ENCODE data around the gene ZHX3.
A peak's percentile ranks its signal among the peaks of the same experiment; 100 is the strongest.

ZHX3 gene

GRCh38 chr20:41232973-41233926 is 84.3 kb downstream of the ZHX3 start:
- H3K4me3 ChIP-seq (ENCODE audit: low read depth, low read length) = peak overlapping the region; percentile 23
- CTCF ChIA-PET = interaction anchor here (0.6 to 6.7 kb wide), 34 partner anchors 10 to 260 kb away, joined by 3 to 83 read pairs (median 4); partner anchors contain the start of gene LPIN3
- peak; percentile 77 for DNase-seq (ENCODE audit: low read depth, low spot score)
- POLR2A ChIA-PET = interaction anchor here (0.7 to 2.1 kb wide), 3 partner anchors 13 to 107 kb away, joined by 3 to 7 read pairs (median 6); partner anchors contain the start of gene LPIN3
- TF ChIP-seq CTCF (IDR thresholded peaks at IDR 0.05; ENCODE audit: insufficient read depth, low read length, missing control alignments) = no peak

GRCh38 chr20:41231136-41231535 is 86.4 kb downstream of the ZHX3 start:
- POLR2A ChIA-PET = no interaction called here
- TF ChIP-seq CTCF (IDR thresholded peaks at IDR 0.05; ENCODE audit: insufficient read depth, low read length, missing control alignments) = no peak
- no peak for DNase-seq (ENCODE audit: low read depth, low spot score)
- H3K4me3 ChIP-seq (ENCODE audit: low read depth, low read length) = no peak overlapping the region
- CTCF ChIA-PET = interaction anchor here (0.6 to 6.7 kb wide), 14 partner anchors 8 to 109 kb away, joined by 3 to 83 read pairs (median 11); partner anchors contain the start of gene LPIN3

GRCh38 chr20:41230136-41230535 is 87.4 kb downstream of the ZHX3 start:
- no peak for TF ChIP-seq CTCF (IDR thresholded peaks at IDR 0.05; ENCODE audit: insufficient read depth, low read length, missing control alignments)
- CTCF ChIA-PET = interaction anchor here (0.5 to 6.7 kb wide), 4 partner anchors 56 to 110 kb away, joined by 3 to 74 read pairs (median 4); partner anchors contain the start of gene LPIN3
- DNase-seq (ENCODE audit: low read depth, low spot score) = no peak
- no peak overlapping the region for H3K4me3 ChIP-seq (ENCODE audit: low read depth, low read length)
- POLR2A ChIA-PET = no interaction called here

GRCh38 chr20:41229259-41229658 is 88.3 kb downstream of the ZHX3 start:
- no peak overlapping the region for H3K4me3 ChIP-seq (ENCODE audit: low read depth, low read length)
- POLR2A ChIA-PET = no interaction called here
- DNase-seq (ENCODE audit: low read depth, low spot score) = no peak
- no peak for TF ChIP-seq CTCF (IDR thresholded peaks at IDR 0.05; ENCODE audit: insufficient read depth, low read length, missing control alignments)
- CTCF ChIA-PET = interaction anchor here (0.7 to 1.5 kb wide), 2 partner anchors 9 to 111 kb away, joined by 3 to 4 read pairs; partner anchors contain the start of gene LPIN3

GRCh38 chr20:41228858-41229257 is 88.7 kb downstream of the ZHX3 start:
- CTCF ChIA-PET = no interaction called here

More at GRCh38 chr20:41228858-41229257, 88.7 kb downstream of the ZHX3 start:
- no peak for DNase-seq (ENCODE audit: low read depth, low spot score)
- TF ChIP-seq CTCF (IDR thresholded peaks at IDR 0.05; ENCODE audit: insufficient read depth, low read length, missing control alignments) = no peak
- no peak overlapping the region for H3K4me3 ChIP-seq (ENCODE audit: low read depth, low read length)
- POLR2A ChIA-PET = no interaction called here

Data from AG04449 (cell line).